Transverse colon (tissue), 4 donors: ENCODE data around the gene TIAM1.

Source experiments
- CTCF ChIP-seq, 5 experiments: fragments of 200-600 bp in 3 of 5; fragments of 450-650 bp in 2 of 5; sonication (generic) in 3 of 5; IDR thresholded peaks; 1 replicate in 2 of 5; 2 replicates in 3 of 5; pipeline ENCODE4 v1.5.1; 2016 to 2017; ENCODE audit warnings: antibody characterized with exemption in 5 of 5, inconsistent platforms in 3 of 5, mild to moderate bottlenecking in 2 of 5, moderate library complexity in 1 of 5
- EP300 ChIP-seq: sonication (generic); formaldehyde crosslinking; IDR thresholded peaks from one replicate; pipeline ENCODE4 v1.6.1; 2017; ENCODE audit warnings: antibody characterized with exemption, low read depth
- POLR2A ChIP-seq: fragments of 450-650 bp; IDR thresholded peaks from one replicate; pipeline ENCODE4 v1.6.1; 2016; ENCODE audit warnings: antibody characterized with exemption, mild to moderate bottlenecking, moderate library complexity
- POLR2AphosphoS5 ChIP-seq, 3 donors: sonication (generic); formaldehyde crosslinking; IDR thresholded peaks; one replicate each; pipeline ENCODE4 v1.6.1; 2016; ENCODE audit warnings: antibody characterized with exemption in 3 of 3

DNA sequence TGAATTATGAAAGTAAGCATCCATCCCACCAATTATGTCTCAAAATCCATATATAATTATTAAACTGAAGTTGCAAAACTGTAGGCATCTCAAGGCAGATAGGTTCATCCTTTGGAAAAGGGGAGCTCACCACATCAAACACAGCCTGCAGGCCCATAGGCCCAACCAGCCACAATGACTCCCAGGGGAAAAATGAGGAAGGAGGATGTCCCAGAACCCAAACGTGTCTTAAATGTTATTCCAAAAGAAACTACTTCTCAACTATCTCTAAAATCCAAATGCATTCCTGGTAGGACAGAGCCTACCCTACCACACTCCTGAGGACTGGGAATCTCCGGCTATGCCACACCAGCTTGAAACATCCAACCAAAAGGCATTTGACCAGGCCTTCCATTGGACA is 12.8 kb downstream of the TIAM1 start:
- TF ChIP-seq CTCF (IDR thresholded peaks at IDR 0.05) (no peak), POLR2A (no peak), EP300 (no peak), POLR2AphosphoS5 (IDR thresholded peaks at IDR 0.05) (no peak)
